B cell (primary cell): ENCODE data around the gene CYP2D6.

Source experiments
- EZH2 ChIP-seq: IDR thresholded peaks from 2 replicates; pipeline ENCODE4 v1.6.1; 2012; ENCODE audit warnings: borderline replicate concordance, low read depth, mild to moderate bottlenecking, moderate library complexity, low read length; ENCODE audit not compliant: insufficient read depth, poor library complexity, severe bottlenecking
- TF ChIP-seq, protein P1 (sequence below): fragments of 200-600 bp; IDR thresholded peaks from one replicate; pipeline ENCODE4 v1.8.0; 2022; ENCODE audit warnings: antibody characterized with exemption, mild to moderate bottlenecking

DNA sequence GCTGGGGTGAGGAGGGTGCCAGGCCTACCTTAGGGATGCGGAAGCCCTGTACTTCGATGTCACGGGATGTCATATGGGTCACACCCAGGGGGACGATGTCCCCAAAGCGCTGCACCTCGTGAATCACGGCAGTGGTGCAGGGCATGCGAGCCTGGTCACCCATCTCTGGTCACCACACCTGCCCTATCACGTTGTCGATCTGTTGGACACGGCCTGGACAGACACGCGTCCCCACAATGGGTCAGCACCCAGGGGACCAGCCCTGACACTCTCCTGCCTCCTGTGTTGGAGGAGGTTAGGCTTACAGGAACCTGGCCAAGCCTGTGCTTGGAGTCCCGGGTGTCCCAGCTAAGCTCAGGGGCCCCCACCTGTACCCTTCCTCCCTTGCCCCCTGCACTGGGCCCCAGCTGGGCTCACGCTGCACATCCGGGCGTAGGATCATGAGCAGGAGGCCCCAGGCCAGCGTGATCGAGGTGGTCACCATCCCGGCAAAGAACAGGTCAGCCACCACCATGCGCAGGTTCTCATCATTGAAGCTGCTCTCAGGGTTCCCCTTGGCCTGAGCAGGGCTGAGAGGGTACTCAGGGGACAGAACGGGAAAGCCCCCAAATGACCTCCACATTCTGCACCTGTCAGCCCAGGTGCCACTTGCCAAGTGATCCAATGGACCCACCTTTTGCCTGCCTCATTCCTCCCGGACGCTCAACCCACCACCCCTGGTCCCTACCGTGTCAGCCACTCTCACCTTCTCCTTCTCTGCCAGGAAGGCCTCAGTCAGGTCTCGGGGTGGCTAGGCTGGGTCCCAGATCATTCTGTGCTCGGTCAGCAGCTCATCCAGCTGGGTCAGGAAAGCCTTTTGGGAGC lies 20.3 kb upstream of the CYP2D6 start:
- TF ChIP-seq, protein P1, sequence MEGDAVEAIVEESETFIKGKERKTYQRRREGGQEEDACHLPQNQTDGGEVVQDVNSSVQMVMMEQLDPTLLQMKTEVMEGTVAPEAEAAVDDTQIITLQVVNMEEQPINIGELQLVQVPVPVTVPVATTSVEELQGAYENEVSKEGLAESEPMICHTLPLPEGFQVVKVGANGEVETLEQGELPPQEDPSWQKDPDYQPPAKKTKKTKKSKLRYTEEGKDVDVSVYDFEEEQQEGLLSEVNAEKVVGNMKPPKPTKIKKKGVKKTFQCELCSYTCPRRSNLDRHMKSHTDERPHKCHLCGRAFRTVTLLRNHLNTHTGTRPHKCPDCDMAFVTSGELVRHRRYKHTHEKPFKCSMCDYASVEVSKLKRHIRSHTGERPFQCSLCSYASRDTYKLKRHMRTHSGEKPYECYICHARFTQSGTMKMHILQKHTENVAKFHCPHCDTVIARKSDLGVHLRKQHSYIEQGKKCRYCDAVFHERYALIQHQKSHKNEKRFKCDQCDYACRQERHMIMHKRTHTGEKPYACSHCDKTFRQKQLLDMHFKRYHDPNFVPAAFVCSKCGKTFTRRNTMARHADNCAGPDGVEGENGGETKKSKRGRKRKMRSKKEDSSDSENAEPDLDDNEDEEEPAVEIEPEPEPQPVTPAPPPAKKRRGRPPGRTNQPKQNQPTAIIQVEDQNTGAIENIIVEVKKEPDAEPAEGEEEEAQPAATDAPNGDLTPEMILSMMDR: no peak
- no peak for TF ChIP-seq EZH2
